ENCODE measurements around the gene BET1L.

The BET1L gene

DNA sequence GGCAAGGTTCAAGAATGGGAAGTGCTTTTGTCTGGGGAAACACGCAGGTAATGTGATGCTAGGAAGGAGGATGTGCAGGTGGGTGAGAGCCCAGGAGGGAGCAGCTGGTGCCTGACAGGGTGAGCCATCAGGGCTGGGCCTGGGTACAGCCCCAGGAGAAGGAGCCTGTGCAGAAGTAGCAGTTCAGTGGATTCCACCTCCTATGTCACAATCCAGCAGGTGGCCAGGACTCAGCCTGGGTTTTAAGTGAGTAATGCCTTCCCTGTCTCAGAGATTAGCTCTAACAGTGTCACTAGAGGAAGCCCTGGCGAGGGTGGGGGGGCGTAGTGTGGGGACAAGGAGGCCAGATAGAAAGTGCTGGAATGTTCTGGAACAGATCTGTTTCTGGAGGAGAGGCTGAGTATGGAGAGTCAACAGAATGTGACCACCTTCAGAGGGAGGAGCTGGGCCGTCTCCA, 8.4 kb upstream of the BET1L start:
- H4K8ac ChIP-seq (ENCODE audit: low read length): no peak overlapping the region
- no peak overlapping the region for H2BK120ac ChIP-seq (ENCODE audit: low read depth, low read length)
- no peak overlapping the region for H3K4me2 ChIP-seq (ENCODE audit: low read length, poor library complexity, severe bottlenecking)
- no peak overlapping the region for H2BK15ac ChIP-seq (ENCODE audit: low read depth, poor library complexity, severe bottlenecking)
- H3K27me3 ChIP-seq (ENCODE audit: control insufficient read depth in 1 of 2, insufficient read depth in 1 of 2, low read length in 2 of 2): no peaks in the 10 kb centered on the region
- no peak overlapping the region for H3K4me3 ChIP-seq (ENCODE audit: insufficient read depth in 1 of 2, low read depth in 1 of 2, low read length in 2 of 2)
- peaks cover 66 to 75% of the 10 kb centered on the region in 2 experiments for H3K36me3 ChIP-seq (ENCODE audit: control insufficient read depth in 1 of 2, insufficient read depth in 2 of 2, low read depth in 1 of 2, low read length in 2 of 2)
- H3K14ac ChIP-seq (ENCODE audit: low read length in 2 of 2): no peak overlapping the region
- peaks cover 25% of the 10 kb centered on the region for H3K4me1 ChIP-seq (ENCODE audit: control insufficient read depth, insufficient read depth, low read depth, low read length)
- H3K27ac ChIP-seq (ENCODE audit: low read length, poor library complexity, severe bottlenecking): no peak overlapping the region
- DNase-seq: peak; percentile 43
- peaks cover 14% of the 10 kb centered on the region for H3K79me1 ChIP-seq (replicated peaks; ENCODE audit: low read length, poor library complexity, severe bottlenecking)
- H2AK5ac ChIP-seq (ENCODE audit: low read length, severe bottlenecking): no peak overlapping the region
- no peak overlapping the region for H3K9ac ChIP-seq (ENCODE audit: low read length)
- H3K23ac ChIP-seq (ENCODE audit: low read length in 2 of 2): no peak overlapping the region
- H2BK12ac ChIP-seq (ENCODE audit: low read length in 2 of 2): no peak overlapping the region
- H3K9me3 ChIP-seq (ENCODE audit: control insufficient read depth, low read length): no peaks in the 10 kb centered on the region
- H2AFZ ChIP-seq (ENCODE audit: low read depth, low read length): no peak overlapping the region
- WGBS: 93% methylated on average over 4 of the region's 4 CpGs
- no peak overlapping the region for H4K91ac ChIP-seq (ENCODE audit: low read length)
- H2BK5ac ChIP-seq (ENCODE audit: low read depth, low read length, poor library complexity, severe bottlenecking): no peak overlapping the region
- H3K18ac ChIP-seq (ENCODE audit: low read depth in 1 of 2, low read length in 2 of 2): no peak overlapping the region
- H3K4ac ChIP-seq (ENCODE audit: low read depth in 1 of 2, low read length in 2 of 2): no peak overlapping the region

GRCh38 chr11:214083-214482, 6.9 kb upstream of the BET1L start:
- Histone ChIP-seq H3K9ac (ENCODE audit: low read length) (no peak overlapping the region), H3K4me3 (ENCODE audit: insufficient read depth in 1 of 2, low read depth in 1 of 2, low read length in 2 of 2) (no peak overlapping the region), H3K4me1 (ENCODE audit: control insufficient read depth, insufficient read depth, low read depth, low read length) (peaks cover 37% of the 10 kb centered on the region), H4K91ac (ENCODE audit: low read length) (no peak overlapping the region), H3K27ac (ENCODE audit: low read length, poor library complexity, severe bottlenecking) (no peak overlapping the region), H3K36me3 (ENCODE audit: control insufficient read depth in 1 of 2, insufficient read depth in 2 of 2, low read depth in 1 of 2, low read length in 2 of 2) (peaks cover 76 to 85% of the 10 kb centered on the region in 2 experiments), H3K4me2 (ENCODE audit: low read length, poor library complexity, severe bottlenecking) (no peak overlapping the region), H3K4ac (ENCODE audit: low read depth in 1 of 2, low read length in 2 of 2) (no peak overlapping the region), H3K23ac (ENCODE audit: low read length in 2 of 2) (no peak overlapping the region), H2BK120ac (ENCODE audit: low read depth, low read length) (no peak overlapping the region), H4K8ac (ENCODE audit: low read length) (no peak overlapping the region), H3K9me3 (ENCODE audit: control insufficient read depth, low read length) (no peaks in the 10 kb centered on the region), H3K18ac (ENCODE audit: low read depth in 1 of 2, low read length in 2 of 2) (no peak overlapping the region), H2BK12ac (ENCODE audit: low read length in 2 of 2) (no peak overlapping the region), H2AK5ac (ENCODE audit: low read length, severe bottlenecking) (no peak overlapping the region), H3K14ac (ENCODE audit: low read length in 2 of 2) (no peak overlapping the region), H3K79me1 (replicated peaks; ENCODE audit: low read length, poor library complexity, severe bottlenecking) (peaks cover 14% of the 10 kb centered on the region), H2BK15ac (ENCODE audit: low read depth, poor library complexity, severe bottlenecking) (no peak overlapping the region), H2AFZ (ENCODE audit: low read depth, low read length) (no peak overlapping the region), H2BK5ac (ENCODE audit: low read depth, low read length, poor library complexity, severe bottlenecking) (no peak overlapping the region), H3K27me3 (ENCODE audit: control insufficient read depth in 1 of 2, insufficient read depth in 1 of 2, low read length in 2 of 2) (no peaks in the 10 kb centered on the region)
- DNase-seq: no peak
- 93% methylated on average over 7 of the region's 7 CpGs for WGBS

DNA sequence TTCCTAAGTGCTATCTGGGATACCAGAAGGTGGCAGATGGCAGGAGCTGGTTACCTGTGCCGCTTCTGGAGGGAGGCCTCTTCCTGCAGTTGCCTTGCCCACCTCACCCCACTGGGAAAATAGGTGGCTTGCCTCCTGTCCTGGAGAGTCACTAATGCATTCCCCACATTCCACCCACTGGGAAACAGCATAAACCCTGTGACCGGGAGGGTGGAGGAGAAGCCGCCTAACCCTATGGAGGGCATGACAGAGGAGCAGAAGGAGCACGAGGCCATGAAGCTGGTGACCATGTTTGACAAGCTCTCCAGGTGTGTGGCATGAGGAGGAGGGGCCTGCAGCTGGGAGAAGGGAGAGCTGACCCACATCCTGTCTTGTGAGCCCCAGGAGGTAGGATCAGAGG, 5.9 kb upstream of the BET1L start:
- DNase-seq: no peak
- peaks cover 69 to 75% of the 10 kb centered on the region in 2 experiments for H3K36me3 ChIP-seq (ENCODE audit: control insufficient read depth in 1 of 2, insufficient read depth in 2 of 2, low read depth in 1 of 2, low read length in 2 of 2)
- no peak overlapping the region for H2BK15ac ChIP-seq (ENCODE audit: low read depth, poor library complexity, severe bottlenecking)
- H3K4me2 ChIP-seq (ENCODE audit: low read length, poor library complexity, severe bottlenecking): no peak overlapping the region
- no peak overlapping the region for H3K27ac ChIP-seq (ENCODE audit: low read length, poor library complexity, severe bottlenecking)
- H3K9ac ChIP-seq (ENCODE audit: low read length): no peak overlapping the region
- no peak overlapping the region for H2AK5ac ChIP-seq (ENCODE audit: low read length, severe bottlenecking)
- no peaks in the 10 kb centered on the region for H3K9me3 ChIP-seq (ENCODE audit: control insufficient read depth, low read length)
- H2BK12ac ChIP-seq (ENCODE audit: low read length in 2 of 2): no peak overlapping the region
- no peak overlapping the region for H2BK120ac ChIP-seq (ENCODE audit: low read depth, low read length)
- H3K79me1 ChIP-seq (replicated peaks; ENCODE audit: low read length, poor library complexity, severe bottlenecking): peaks cover 14% of the 10 kb centered on the region
- H4K91ac ChIP-seq (ENCODE audit: low read length): no peak overlapping the region
- WGBS: 95% methylated on average over 4 of the region's 4 CpGs
- no peak overlapping the region for H3K4ac ChIP-seq (ENCODE audit: low read depth in 1 of 2, low read length in 2 of 2)
- no peaks in the 10 kb centered on the region for H3K27me3 ChIP-seq (ENCODE audit: control insufficient read depth in 1 of 2, insufficient read depth in 1 of 2, low read length in 2 of 2)
- H3K14ac ChIP-seq (ENCODE audit: low read length in 2 of 2): no peak overlapping the region
- no peak overlapping the region for H4K8ac ChIP-seq (ENCODE audit: low read length)
- no peak overlapping the region for H3K18ac ChIP-seq (ENCODE audit: low read depth in 1 of 2, low read length in 2 of 2)
- H3K23ac ChIP-seq (ENCODE audit: low read length in 2 of 2): no peak overlapping the region
- no peak overlapping the region for H3K4me3 ChIP-seq (ENCODE audit: insufficient read depth in 1 of 2, low read depth in 1 of 2, low read length in 2 of 2)
- no peak overlapping the region for H2BK5ac ChIP-seq (ENCODE audit: low read depth, low read length, poor library complexity, severe bottlenecking)
- no peak overlapping the region for H2AFZ ChIP-seq (ENCODE audit: low read depth, low read length)
- H3K4me1 ChIP-seq (ENCODE audit: control insufficient read depth, insufficient read depth, low read depth, low read length): peaks cover 37% of the 10 kb centered on the region

DNA sequence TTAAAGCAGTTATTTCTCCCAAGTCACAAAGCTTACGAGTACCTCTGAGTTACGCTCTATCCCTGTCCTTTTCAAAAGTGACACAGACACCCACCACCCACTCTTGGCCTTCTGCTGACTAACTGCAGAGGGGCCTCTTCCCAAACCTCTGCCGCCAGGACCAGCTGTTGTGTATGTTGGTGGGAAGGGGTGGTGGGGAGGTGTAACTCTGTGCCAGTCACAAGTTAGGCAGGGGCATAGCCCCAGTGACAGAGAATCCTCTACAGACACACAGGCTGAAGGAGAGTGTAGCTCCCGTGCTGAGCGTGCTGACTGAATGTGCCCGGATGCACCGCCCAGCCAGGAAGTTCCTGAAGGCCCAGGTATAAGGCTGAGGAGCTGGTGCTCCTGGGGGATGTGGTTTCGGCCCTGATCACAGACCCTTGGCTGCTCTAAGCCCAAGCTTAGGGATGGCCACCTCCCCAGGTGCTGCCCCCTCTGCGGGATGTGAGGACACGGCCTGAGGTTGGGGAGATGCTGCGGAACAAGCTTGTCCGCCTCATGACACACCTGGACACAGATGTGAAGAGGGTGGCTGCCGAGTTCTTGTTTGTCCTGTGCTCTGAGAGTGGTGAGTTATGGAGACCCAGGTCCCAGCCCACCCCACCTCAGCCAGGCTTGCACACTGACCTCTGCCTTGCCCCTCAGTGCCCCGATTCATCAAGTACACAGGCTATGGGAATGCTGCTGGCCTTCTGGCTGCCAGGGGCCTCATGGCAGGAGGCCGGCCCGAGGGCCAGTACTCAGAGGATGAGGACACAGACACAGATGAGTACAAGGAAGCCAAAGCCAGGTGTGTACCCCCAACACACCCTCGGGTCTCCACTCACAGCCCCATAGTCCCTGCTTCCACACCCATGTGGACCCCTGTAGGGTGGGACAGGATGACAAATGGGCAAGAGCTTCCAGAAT, 5.2 kb upstream of the BET1L start:
- H2AFZ ChIP-seq (ENCODE audit: low read depth, low read length): no peak overlapping the region
- no peaks in the 10 kb centered on the region for H3K27me3 ChIP-seq (ENCODE audit: control insufficient read depth in 1 of 2, insufficient read depth in 1 of 2, low read length in 2 of 2)
- no peak overlapping the region for H3K18ac ChIP-seq (ENCODE audit: low read depth in 1 of 2, low read length in 2 of 2)
- H4K8ac ChIP-seq (ENCODE audit: low read length): no peak overlapping the region
- peaks cover 69 to 72% of the 10 kb centered on the region in 2 experiments for H3K36me3 ChIP-seq (ENCODE audit: control insufficient read depth in 1 of 2, insufficient read depth in 2 of 2, low read depth in 1 of 2, low read length in 2 of 2)
- no peak overlapping the region for H3K27ac ChIP-seq (ENCODE audit: low read length, poor library complexity, severe bottlenecking)
- no peak overlapping the region for H2BK15ac ChIP-seq (ENCODE audit: low read depth, poor library complexity, severe bottlenecking)
- 95% methylated on average over 11 of the region's 17 CpGs for WGBS
- no peaks in the 10 kb centered on the region for H3K9me3 ChIP-seq (ENCODE audit: control insufficient read depth, low read length)
- H2BK120ac ChIP-seq (ENCODE audit: low read depth, low read length): no peak overlapping the region
- no peak overlapping the region for H2BK12ac ChIP-seq (ENCODE audit: low read length in 2 of 2)
- no peak overlapping the region for H4K91ac ChIP-seq (ENCODE audit: low read length)
- no peak overlapping the region for H3K23ac ChIP-seq (ENCODE audit: low read length in 2 of 2)
- H3K14ac ChIP-seq (ENCODE audit: low read length in 2 of 2): no peak overlapping the region
- no peak overlapping the region for H3K4me2 ChIP-seq (ENCODE audit: low read length, poor library complexity, severe bottlenecking)
- no peak overlapping the region for H3K4me3 ChIP-seq (ENCODE audit: insufficient read depth in 1 of 2, low read depth in 1 of 2, low read length in 2 of 2)
- H2BK5ac ChIP-seq (ENCODE audit: low read depth, low read length, poor library complexity, severe bottlenecking): no peak overlapping the region
- no peak overlapping the region for H3K9ac ChIP-seq (ENCODE audit: low read length)
- H3K4ac ChIP-seq (ENCODE audit: low read depth in 1 of 2, low read length in 2 of 2): no peak overlapping the region
- H3K79me1 ChIP-seq (replicated peaks; ENCODE audit: low read length, poor library complexity, severe bottlenecking): peaks cover 14% of the 10 kb centered on the region
- no peak overlapping the region for H2AK5ac ChIP-seq (ENCODE audit: low read length, severe bottlenecking)
- peaks cover 37% of the 10 kb centered on the region for H3K4me1 ChIP-seq (ENCODE audit: control insufficient read depth, insufficient read depth, low read depth, low read length)
- no peak for DNase-seq

Data from mesenchymal stem cell (in vitro differentiated cells and primary cell).